ENCODE results near the gene CEACAM20. TPM values are rescaled to one million over a fixed set of nuclear protein-coding genes. Genes with fewer than 3 reads are reported as not detected.

Gene CEACAM20
- polyA plus RNA-seq, 3 donors: not detected

GRCh38 chr19:44532819-44533218, 3.3 kb upstream of the CEACAM20 start:
- Histone ChIP-seq H3K79me2 (ENCODE audit: insufficient read depth, low read length) (no peaks in the 10 kb centered on the region), H3K27me3 (ENCODE audit: control insufficient read depth in 2 of 2, insufficient read depth in 2 of 2, low read length in 2 of 2) (no peaks in the 10 kb centered on the region), H3K4me2 (replicated peaks; ENCODE audit: extremely low read depth, low read length, poor library complexity, severe bottlenecking) (no peak overlapping the region), H3K27ac (ENCODE audit: low read depth in 1 of 2, low read length in 2 of 2) (no peak overlapping the region), H3K9ac (ENCODE audit: insufficient read depth, low read length, poor library complexity, severe bottlenecking) (no peak overlapping the region), H3K4me1 (ENCODE audit: control insufficient read depth in 1 of 2, insufficient read depth in 2 of 2, low read length in 2 of 2) (no peaks in the 10 kb centered on the region), H2AFZ (ENCODE audit: insufficient read depth, low read depth, low read length, poor library complexity, severe bottlenecking) (no peak overlapping the region), H4K20me1 (ENCODE audit: insufficient read depth, low read length) (no peaks in the 10 kb centered on the region), H3K9me3 (replicated peaks in 1 of 2; ENCODE audit: control insufficient read depth in 1 of 2, insufficient read depth in 1 of 2, low read length in 2 of 2) (no peaks in the 10 kb centered on the region), H3K36me3 (replicated peaks in 1 of 2; ENCODE audit: control insufficient read depth in 1 of 2, insufficient read depth in 2 of 2, low read length in 2 of 2) (no peaks in the 10 kb centered on the region), H3K4me3 (replicated peaks in 1 of 3; ENCODE audit: low read depth in 2 of 3, low read length in 3 of 3) (no peak overlapping the region)
- Mint-ChIP-seq H3K4me3 (no peak overlapping the region), H3K9me3 (peaks cover 0 to 19% (median 8%) of the 10 kb centered on the region in 7 donors), H3K27ac (peak overlapping the region in 2 of 7 donors; percentile 32 to 45), H3K4me1 (peaks cover 5% of the 10 kb centered on the region), H3K27me3 (ENCODE audit: low read depth in 3 of 3) (peaks cover 9 to 25% (median 11%) of the 10 kb centered on the region in 3 donors), H3K36me3 (no peaks in the 10 kb centered on the region)
- WGBS (ENCODE audit: insufficient coverage): 87% methylated on average over 5 of the region's 5 CpGs
- intact Hi-C loops (cut with micrococcal nuclease): no loop called here
- no peak for TF ChIP-seq CTCF (IDR thresholded peaks at IDR 0.05)
- no peak for DNase-seq

GRCh38 chr19:44530777-44531176, 1.3 kb upstream of the CEACAM20 start:
- H3K36me3 Mint-ChIP-seq: no peaks in the 10 kb centered on the region
- peaks cover 9 to 22% (median 9%) of the 10 kb centered on the region in 3 donors for H3K27me3 Mint-ChIP-seq (ENCODE audit: low read depth in 3 of 3)
- H3K27ac Mint-ChIP-seq: no peak overlapping the region
- H4K20me1 ChIP-seq (ENCODE audit: insufficient read depth, low read length): no peaks in the 10 kb centered on the region
- no peak overlapping the region for H3K4me3 Mint-ChIP-seq
- no peak overlapping the region for H3K4me2 ChIP-seq (replicated peaks; ENCODE audit: extremely low read depth, low read length, poor library complexity, severe bottlenecking)
- H3K36me3 ChIP-seq (replicated peaks in 1 of 2; ENCODE audit: control insufficient read depth in 1 of 2, insufficient read depth in 2 of 2, low read length in 2 of 2): no peaks in the 10 kb centered on the region
- peak in 2 of 3 donors; percentile 2 to 35 for DNase-seq
- H3K27me3 ChIP-seq (ENCODE audit: control insufficient read depth in 2 of 2, insufficient read depth in 2 of 2, low read length in 2 of 2): no peaks in the 10 kb centered on the region
- no peak for TF ChIP-seq CTCF (IDR thresholded peaks at IDR 0.05)
- 68% methylated on average over 6 of the region's 6 CpGs for WGBS (ENCODE audit: insufficient coverage)
- H3K9me3 Mint-ChIP-seq: peaks cover 0 to 16% (median 4%) of the 10 kb centered on the region in 7 donors
- no peaks in the 10 kb centered on the region for H3K4me1 ChIP-seq (ENCODE audit: control insufficient read depth in 1 of 2, insufficient read depth in 2 of 2, low read length in 2 of 2)
- H3K27ac ChIP-seq (ENCODE audit: low read depth in 1 of 2, low read length in 2 of 2): no peak overlapping the region
- peak overlapping the region; percentile 0 for H3K9ac ChIP-seq (ENCODE audit: insufficient read depth, low read length, poor library complexity, severe bottlenecking)
- H3K4me3 ChIP-seq (replicated peaks in 1 of 3; ENCODE audit: low read depth in 2 of 3, low read length in 3 of 3): no peak overlapping the region
- no peak overlapping the region for H2AFZ ChIP-seq (ENCODE audit: insufficient read depth, low read depth, low read length, poor library complexity, severe bottlenecking)
- intact Hi-C loops (cut with micrococcal nuclease): no loop called here
- no peaks in the 10 kb centered on the region for H3K79me2 ChIP-seq (ENCODE audit: insufficient read depth, low read length)
- peaks cover 5% of the 10 kb centered on the region for H3K4me1 Mint-ChIP-seq
- H3K9me3 ChIP-seq (replicated peaks in 1 of 2; ENCODE audit: control insufficient read depth in 1 of 2, insufficient read depth in 1 of 2, low read length in 2 of 2): no peaks in the 10 kb centered on the region
